Breast epithelium (tissue), 3 donors: ENCODE measurements around the gene ARFGAP1.

Experiments
- POLR2A ChIP-seq: fragments of 450-650 bp; IDR thresholded peaks from one replicate; pipeline ENCODE4 v1.6.1; 2016; ENCODE audit warnings: antibody characterized with exemption, mild to moderate bottlenecking, moderate library complexity
- POLR2AphosphoS5 ChIP-seq, 3 donors: sonication (generic); formaldehyde crosslinking; IDR thresholded peaks; one replicate each; pipeline ENCODE4 v1.6.1; 2017; ENCODE audit warnings: antibody characterized with exemption in 3 of 3
- TF ChIP-seq, protein P1 (sequence below), 3 donors: fragments of 450-650 bp; IDR thresholded peaks; one replicate each; pipeline ENCODE4 v1.5.1; 2016 to 2017; ENCODE audit warnings: antibody characterized with exemption in 3 of 3, mild to moderate bottlenecking in 3 of 3, moderate library complexity in 3 of 3

DNA sequence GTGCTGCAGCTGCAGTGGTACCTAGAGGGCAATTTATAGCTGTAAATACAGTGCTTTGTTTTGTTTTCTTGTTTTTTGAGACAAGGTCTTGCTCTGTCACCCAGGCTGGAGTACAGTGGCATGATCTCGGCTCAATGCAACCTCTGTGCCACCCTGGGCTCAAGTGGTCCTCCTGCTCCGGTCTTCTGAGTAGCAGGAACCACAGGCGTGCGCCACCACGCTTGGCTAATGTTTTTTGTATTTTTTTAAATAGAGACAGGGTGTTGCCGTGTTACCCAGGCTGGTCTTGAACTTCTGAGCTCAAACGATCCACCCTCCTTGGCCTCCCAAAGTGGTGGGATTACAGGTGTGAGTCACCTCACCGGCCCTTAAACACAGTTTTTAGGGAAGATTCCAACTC is 61.7 kb downstream of the ARFGAP1 start:
- TF ChIP-seq, protein P1, sequence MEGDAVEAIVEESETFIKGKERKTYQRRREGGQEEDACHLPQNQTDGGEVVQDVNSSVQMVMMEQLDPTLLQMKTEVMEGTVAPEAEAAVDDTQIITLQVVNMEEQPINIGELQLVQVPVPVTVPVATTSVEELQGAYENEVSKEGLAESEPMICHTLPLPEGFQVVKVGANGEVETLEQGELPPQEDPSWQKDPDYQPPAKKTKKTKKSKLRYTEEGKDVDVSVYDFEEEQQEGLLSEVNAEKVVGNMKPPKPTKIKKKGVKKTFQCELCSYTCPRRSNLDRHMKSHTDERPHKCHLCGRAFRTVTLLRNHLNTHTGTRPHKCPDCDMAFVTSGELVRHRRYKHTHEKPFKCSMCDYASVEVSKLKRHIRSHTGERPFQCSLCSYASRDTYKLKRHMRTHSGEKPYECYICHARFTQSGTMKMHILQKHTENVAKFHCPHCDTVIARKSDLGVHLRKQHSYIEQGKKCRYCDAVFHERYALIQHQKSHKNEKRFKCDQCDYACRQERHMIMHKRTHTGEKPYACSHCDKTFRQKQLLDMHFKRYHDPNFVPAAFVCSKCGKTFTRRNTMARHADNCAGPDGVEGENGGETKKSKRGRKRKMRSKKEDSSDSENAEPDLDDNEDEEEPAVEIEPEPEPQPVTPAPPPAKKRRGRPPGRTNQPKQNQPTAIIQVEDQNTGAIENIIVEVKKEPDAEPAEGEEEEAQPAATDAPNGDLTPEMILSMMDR (IDR thresholded peaks at IDR 0.05) = no peak
- TF ChIP-seq POLR2A = no peak
- no peak for TF ChIP-seq POLR2AphosphoS5 (IDR thresholded peaks at IDR 0.05)
